ENCODE results near the gene DGCR6L.
"Not testable (repeated sequence)": the region's sequence is repeated elsewhere in the genome, so short reads cannot be mapped to it uniquely, and the experiment has no call there.

The DGCR6L gene

GRCh38 chr22:20356906-20357305 is 37.0 kb upstream of the DGCR6L start:
- not testable (repeated sequence) for H3K9ac ChIP-seq (ENCODE audit: low read length in 2 of 2); H3K4me3 ChIP-seq (ENCODE audit: low read length in 2 of 2); H3K9me3 ChIP-seq (ENCODE audit: control insufficient read depth in 2 of 2, low read length in 2 of 2); H3K27me3 ChIP-seq (ENCODE audit: control insufficient read depth in 1 of 2, insufficient read depth in 2 of 2, low read length in 2 of 2); H3K4me1 ChIP-seq (ENCODE audit: control insufficient read depth, insufficient read depth, low read length); H3K36me3 ChIP-seq (ENCODE audit: control insufficient read depth in 2 of 2, insufficient read depth in 2 of 2, low read length in 2 of 2); H3K27ac ChIP-seq (ENCODE audit: low read length)

GRCh38 chr22:20355939-20356636 is 36.2 kb upstream of the DGCR6L start:
- not testable (repeated sequence) for H3K27ac ChIP-seq (ENCODE audit: low read length); H3K4me3 ChIP-seq (ENCODE audit: low read length in 2 of 2); H3K9me3 ChIP-seq (ENCODE audit: control insufficient read depth in 2 of 2, low read length in 2 of 2); H3K4me1 ChIP-seq (ENCODE audit: control insufficient read depth, insufficient read depth, low read length); H3K9ac ChIP-seq (ENCODE audit: low read length in 2 of 2); H3K36me3 ChIP-seq (ENCODE audit: control insufficient read depth in 2 of 2, insufficient read depth in 2 of 2, low read length in 2 of 2); H3K27me3 ChIP-seq (ENCODE audit: control insufficient read depth in 1 of 2, insufficient read depth in 2 of 2, low read length in 2 of 2)

DNA sequence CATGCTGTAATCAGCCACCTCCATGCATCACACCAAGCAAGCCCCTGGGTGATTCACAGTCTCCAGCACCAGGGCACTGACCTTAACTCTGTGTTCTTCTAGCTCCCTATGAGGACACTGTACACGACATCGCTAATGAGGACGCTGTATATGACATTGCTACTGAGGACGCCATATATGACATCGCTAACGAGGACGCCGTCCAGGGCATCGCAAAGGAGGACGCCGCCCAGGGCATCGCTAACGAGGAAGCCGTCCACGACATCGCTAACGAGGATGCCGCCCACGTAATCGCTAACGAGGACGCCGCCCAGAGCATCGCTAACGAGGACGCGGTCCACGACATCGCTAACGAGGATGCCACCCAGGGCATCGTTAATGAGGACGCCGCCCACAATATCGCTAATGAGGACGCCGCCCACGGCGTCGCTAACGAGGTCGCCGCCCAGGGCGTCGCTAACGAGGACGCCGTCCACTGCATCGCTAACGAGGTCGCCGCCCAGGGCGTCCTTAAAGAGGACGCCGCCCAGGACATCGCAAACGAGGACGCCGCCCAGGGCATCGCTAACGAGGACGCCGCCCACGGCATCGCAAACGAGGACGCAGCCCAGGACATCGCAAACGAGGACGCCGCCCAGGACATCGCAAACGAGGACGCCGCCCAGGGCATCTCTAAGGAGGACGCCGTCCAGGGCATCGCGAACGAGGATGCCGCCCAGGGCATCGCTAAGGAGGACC is 34.5 kb upstream of the DGCR6L start:
- no peak overlapping the region for H3K9ac ChIP-seq (ENCODE audit: low read length in 2 of 2)
- no peaks in the 10 kb centered on the region for H3K9me3 ChIP-seq (ENCODE audit: control insufficient read depth in 2 of 2, low read length in 2 of 2)
- H3K36me3 ChIP-seq (ENCODE audit: control insufficient read depth in 2 of 2, insufficient read depth in 2 of 2, low read length in 2 of 2), result no peaks in the 10 kb centered on the region
- H3K4me3 ChIP-seq (ENCODE audit: low read length in 2 of 2), result no peak overlapping the region
- no peak overlapping the region for H3K27ac ChIP-seq (ENCODE audit: low read length)
- H3K4me1 ChIP-seq (ENCODE audit: control insufficient read depth, insufficient read depth, low read length), result no peaks in the 10 kb centered on the region
- H3K27me3 ChIP-seq (ENCODE audit: control insufficient read depth in 1 of 2, insufficient read depth in 2 of 2, low read length in 2 of 2), result no peaks in the 10 kb centered on the region

DNA sequence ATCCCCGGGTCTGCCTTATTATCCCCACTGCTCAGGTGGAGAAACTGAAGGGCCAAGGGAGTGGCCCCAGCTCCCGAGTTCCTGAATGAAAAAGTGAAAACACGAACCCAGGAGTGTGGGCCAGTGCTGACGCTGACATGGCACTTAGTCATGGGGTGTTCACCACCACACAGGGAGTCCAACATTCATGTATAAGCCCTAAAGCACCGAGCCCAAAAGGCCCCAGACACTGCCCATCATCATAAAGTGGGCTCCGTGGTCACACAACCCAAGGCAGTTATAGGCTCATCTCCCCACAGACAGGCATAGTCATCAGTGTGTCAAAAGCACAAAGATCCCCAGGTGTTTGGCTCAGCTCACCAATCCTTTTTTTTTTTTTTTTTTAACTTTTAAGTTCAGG is 32.7 kb upstream of the DGCR6L start:
- not testable (repeated sequence) for H3K4me1 ChIP-seq (ENCODE audit: control insufficient read depth, insufficient read depth, low read length); H3K9me3 ChIP-seq (ENCODE audit: control insufficient read depth in 2 of 2, low read length in 2 of 2); H3K27me3 ChIP-seq (ENCODE audit: control insufficient read depth in 1 of 2, insufficient read depth in 2 of 2, low read length in 2 of 2); H3K36me3 ChIP-seq (ENCODE audit: control insufficient read depth in 2 of 2, insufficient read depth in 2 of 2, low read length in 2 of 2); H3K4me3 ChIP-seq (ENCODE audit: low read length in 2 of 2); H3K27ac ChIP-seq (ENCODE audit: low read length); H3K9ac ChIP-seq (ENCODE audit: low read length in 2 of 2)

- H3K4me3 ChIP-seq (ENCODE audit: low read length in 2 of 2); H3K27me3 ChIP-seq (ENCODE audit: control insufficient read depth in 1 of 2, insufficient read depth in 2 of 2, low read length in 2 of 2); H3K9ac ChIP-seq (ENCODE audit: low read length in 2 of 2); H3K27ac ChIP-seq (ENCODE audit: low read length); H3K36me3 ChIP-seq (ENCODE audit: control insufficient read depth in 2 of 2, insufficient read depth in 2 of 2, low read length in 2 of 2); H3K9me3 ChIP-seq (ENCODE audit: control insufficient read depth in 2 of 2, low read length in 2 of 2); H3K4me1 ChIP-seq (ENCODE audit: control insufficient read depth, insufficient read depth, low read length): not testable (repeated sequence)
Measured at GRCh38 chr22:20346553-20346952, 26.7 kb upstream of the DGCR6L start.

DNA sequence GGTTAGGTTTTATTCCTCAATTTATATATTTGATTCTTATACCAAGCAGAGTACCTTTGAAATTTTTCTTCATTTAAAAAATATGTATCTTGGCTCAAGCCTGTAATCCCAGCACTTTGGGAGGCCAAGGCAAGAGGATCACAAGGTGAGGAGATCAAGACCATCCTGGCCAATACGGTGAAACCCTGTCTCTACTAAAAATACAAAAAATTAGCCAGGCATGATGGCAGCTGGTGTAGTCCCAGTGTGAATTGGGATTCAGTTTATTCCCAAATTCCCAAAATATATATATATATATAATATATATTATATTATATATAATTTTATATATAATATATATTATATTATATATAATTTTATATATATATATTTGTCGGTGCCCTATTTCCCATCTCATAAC is 18.4 kb upstream of the DGCR6L start:
- H3K4me3 ChIP-seq (ENCODE audit: low read length in 2 of 2); H3K9me3 ChIP-seq (ENCODE audit: control insufficient read depth in 2 of 2, low read length in 2 of 2); H3K27ac ChIP-seq (ENCODE audit: low read length); H3K9ac ChIP-seq (ENCODE audit: low read length in 2 of 2); H3K4me1 ChIP-seq (ENCODE audit: control insufficient read depth, insufficient read depth, low read length); H3K27me3 ChIP-seq (ENCODE audit: control insufficient read depth in 1 of 2, insufficient read depth in 2 of 2, low read length in 2 of 2); H3K36me3 ChIP-seq (ENCODE audit: control insufficient read depth in 2 of 2, insufficient read depth in 2 of 2, low read length in 2 of 2): not testable (repeated sequence)

DNA sequence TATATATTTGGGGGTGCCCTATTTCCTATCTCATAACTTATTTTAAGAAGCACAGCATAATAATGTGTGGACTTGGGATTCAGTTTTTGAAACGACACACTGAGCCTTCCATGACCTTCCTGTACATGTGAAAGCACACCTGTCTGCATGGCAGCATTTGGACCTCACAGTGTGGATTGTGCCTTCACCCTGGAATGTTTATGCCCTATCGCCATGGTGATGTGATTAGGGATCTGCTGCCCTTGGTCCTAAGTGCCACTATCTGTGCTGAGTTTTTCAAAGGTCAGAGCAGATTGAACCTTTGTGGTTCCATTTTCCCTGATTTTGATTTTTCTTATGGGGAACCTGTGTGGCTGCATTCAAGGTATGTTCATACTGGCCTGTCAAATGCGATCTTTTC is 17.9 kb upstream of the DGCR6L start:
- H3K36me3 ChIP-seq (ENCODE audit: control insufficient read depth in 2 of 2, insufficient read depth in 2 of 2, low read length in 2 of 2); H3K4me3 ChIP-seq (ENCODE audit: low read length in 2 of 2); H3K27ac ChIP-seq (ENCODE audit: low read length); H3K9ac ChIP-seq (ENCODE audit: low read length in 2 of 2); H3K9me3 ChIP-seq (ENCODE audit: control insufficient read depth in 2 of 2, low read length in 2 of 2); H3K27me3 ChIP-seq (ENCODE audit: control insufficient read depth in 1 of 2, insufficient read depth in 2 of 2, low read length in 2 of 2); H3K4me1 ChIP-seq (ENCODE audit: control insufficient read depth, insufficient read depth, low read length): not testable (repeated sequence)

GRCh38 chr22:20336561-20336960 is 16.7 kb upstream of the DGCR6L start:
- H3K27me3 ChIP-seq (ENCODE audit: control insufficient read depth in 1 of 2, insufficient read depth in 2 of 2, low read length in 2 of 2); H3K9ac ChIP-seq (ENCODE audit: low read length in 2 of 2); H3K4me1 ChIP-seq (ENCODE audit: control insufficient read depth, insufficient read depth, low read length); H3K4me3 ChIP-seq (ENCODE audit: low read length in 2 of 2); H3K9me3 ChIP-seq (ENCODE audit: control insufficient read depth in 2 of 2, low read length in 2 of 2); H3K27ac ChIP-seq (ENCODE audit: low read length); H3K36me3 ChIP-seq (ENCODE audit: control insufficient read depth in 2 of 2, insufficient read depth in 2 of 2, low read length in 2 of 2): not testable (repeated sequence)

- H3K27ac ChIP-seq (ENCODE audit: low read length); H3K9me3 ChIP-seq (ENCODE audit: control insufficient read depth in 2 of 2, low read length in 2 of 2); H3K27me3 ChIP-seq (ENCODE audit: control insufficient read depth in 1 of 2, insufficient read depth in 2 of 2, low read length in 2 of 2); H3K36me3 ChIP-seq (ENCODE audit: control insufficient read depth in 2 of 2, insufficient read depth in 2 of 2, low read length in 2 of 2); H3K9ac ChIP-seq (ENCODE audit: low read length in 2 of 2); H3K4me3 ChIP-seq (ENCODE audit: low read length in 2 of 2); H3K4me1 ChIP-seq (ENCODE audit: control insufficient read depth, insufficient read depth, low read length): not testable (repeated sequence)
Measured at GRCh38 chr22:20328569-20328930, 8.7 kb upstream of the DGCR6L start.

DNA sequence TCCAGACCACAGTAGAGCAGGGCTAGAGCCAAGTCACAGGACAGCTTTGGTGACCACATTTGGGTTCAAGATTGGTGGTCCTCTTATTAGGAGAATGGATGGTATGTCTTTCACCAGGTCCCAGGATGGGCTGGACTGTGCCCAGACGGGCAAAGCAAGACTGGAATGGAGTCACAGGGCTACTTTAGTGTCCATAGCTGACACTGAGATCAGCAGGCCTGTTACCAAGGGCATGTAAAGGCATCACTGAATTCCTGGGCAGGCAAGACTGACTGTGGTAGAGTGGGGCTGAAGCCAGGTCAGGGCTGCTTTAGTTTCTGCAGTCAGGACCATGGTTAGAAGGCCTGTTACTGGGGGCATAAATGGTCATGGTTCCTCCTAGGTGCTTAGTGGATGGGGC is 6.1 kb upstream of the DGCR6L start:
- not testable (repeated sequence) for H3K4me3 ChIP-seq (ENCODE audit: low read length in 2 of 2); H3K4me1 ChIP-seq (ENCODE audit: control insufficient read depth, insufficient read depth, low read length); H3K27ac ChIP-seq (ENCODE audit: low read length); H3K9ac ChIP-seq (ENCODE audit: low read length in 2 of 2); H3K36me3 ChIP-seq (ENCODE audit: control insufficient read depth in 2 of 2, insufficient read depth in 2 of 2, low read length in 2 of 2); H3K9me3 ChIP-seq (ENCODE audit: control insufficient read depth in 2 of 2, low read length in 2 of 2); H3K27me3 ChIP-seq (ENCODE audit: control insufficient read depth in 1 of 2, insufficient read depth in 2 of 2, low read length in 2 of 2)

GRCh38 chr22:20324139-20324516 is 4.3 kb upstream of the DGCR6L start:
- Histone ChIP-seq H3K9ac (ENCODE audit: low read length in 2 of 2) (no peak overlapping the region), H3K36me3 (ENCODE audit: control insufficient read depth in 2 of 2, insufficient read depth in 2 of 2, low read length in 2 of 2) (no peaks in the 10 kb centered on the region), H3K9me3 (ENCODE audit: control insufficient read depth in 2 of 2, low read length in 2 of 2) (no peaks in the 10 kb centered on the region)

More at GRCh38 chr22:20324139-20324516, 4.3 kb upstream of the DGCR6L start:
- Histone ChIP-seq H3K4me3 (ENCODE audit: low read length in 2 of 2) (no peak overlapping the region), H3K4me1 (ENCODE audit: control insufficient read depth, insufficient read depth, low read length) (peaks cover 14% of the 10 kb centered on the region), H3K27me3 (ENCODE audit: control insufficient read depth in 1 of 2, insufficient read depth in 2 of 2, low read length in 2 of 2) (no peaks in the 10 kb centered on the region), H3K27ac (ENCODE audit: low read length) (no peak overlapping the region)
